Mammary epithelial cell (primary cell): ENCODE measurements around the gene FASTK.

Experiments used
- EZH2 ChIP-seq: IDR thresholded peaks from 2 replicates; pipeline ENCODE4 v1.6.1; 2012; ENCODE audit warnings: low read length, inconsistent platforms, borderline replicate concordance
- TF ChIP-seq, protein P1 (sequence below), 2 donors: IDR thresholded peaks in 1 of 2; conservative IDR thresholded peaks in 1 of 2; 2 replicates each; pipeline ENCODE4 v1.5.1; 2011 to 2012; ENCODE audit warnings: inconsistent platforms in 2 of 2, low read length in 2 of 2, mild to moderate bottlenecking in 2 of 2, control low read depth in 1 of 2, low read depth in 1 of 2; ENCODE audit not compliant: insufficient read depth in 1 of 2; ENCODE audit errors: extremely low read depth in 1 of 2

DNA sequence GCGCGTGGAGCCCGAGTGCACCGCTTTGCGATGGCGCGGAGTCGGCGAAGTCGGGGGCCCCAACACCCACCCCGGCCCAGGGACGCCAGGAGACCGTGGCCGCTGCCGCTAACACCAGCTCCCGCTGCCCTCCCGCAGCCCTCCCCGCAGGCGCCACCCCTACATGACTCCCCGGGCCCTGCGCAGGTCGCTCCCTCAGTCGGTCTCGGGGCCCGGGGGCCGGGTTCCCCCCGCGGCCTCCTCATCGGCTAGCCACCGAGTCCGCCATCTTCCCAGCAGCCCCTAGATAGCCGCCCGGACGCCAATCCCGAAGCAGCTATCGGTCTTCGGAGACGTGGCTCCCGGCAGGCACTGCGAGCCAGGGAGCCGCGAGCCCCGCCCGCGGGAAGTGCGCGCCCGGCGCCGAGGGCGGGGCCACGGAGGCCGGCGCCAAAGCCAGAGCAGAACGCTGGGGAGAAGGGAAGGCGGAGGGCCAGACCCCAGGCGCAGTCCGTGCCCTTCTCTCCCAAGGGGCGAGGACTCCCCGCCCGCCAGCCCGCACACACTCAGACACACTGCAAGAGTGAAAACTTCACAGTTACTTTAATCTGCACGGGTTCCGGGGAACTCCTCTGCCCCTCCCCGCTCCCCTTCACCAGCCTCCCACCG is at the start of gene FASTK:
- TF ChIP-seq, protein P1, sequence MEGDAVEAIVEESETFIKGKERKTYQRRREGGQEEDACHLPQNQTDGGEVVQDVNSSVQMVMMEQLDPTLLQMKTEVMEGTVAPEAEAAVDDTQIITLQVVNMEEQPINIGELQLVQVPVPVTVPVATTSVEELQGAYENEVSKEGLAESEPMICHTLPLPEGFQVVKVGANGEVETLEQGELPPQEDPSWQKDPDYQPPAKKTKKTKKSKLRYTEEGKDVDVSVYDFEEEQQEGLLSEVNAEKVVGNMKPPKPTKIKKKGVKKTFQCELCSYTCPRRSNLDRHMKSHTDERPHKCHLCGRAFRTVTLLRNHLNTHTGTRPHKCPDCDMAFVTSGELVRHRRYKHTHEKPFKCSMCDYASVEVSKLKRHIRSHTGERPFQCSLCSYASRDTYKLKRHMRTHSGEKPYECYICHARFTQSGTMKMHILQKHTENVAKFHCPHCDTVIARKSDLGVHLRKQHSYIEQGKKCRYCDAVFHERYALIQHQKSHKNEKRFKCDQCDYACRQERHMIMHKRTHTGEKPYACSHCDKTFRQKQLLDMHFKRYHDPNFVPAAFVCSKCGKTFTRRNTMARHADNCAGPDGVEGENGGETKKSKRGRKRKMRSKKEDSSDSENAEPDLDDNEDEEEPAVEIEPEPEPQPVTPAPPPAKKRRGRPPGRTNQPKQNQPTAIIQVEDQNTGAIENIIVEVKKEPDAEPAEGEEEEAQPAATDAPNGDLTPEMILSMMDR (conservative IDR thresholded peaks at IDR 0.05 in 1 of 2, IDR thresholded peaks at IDR 0.05 in 1 of 2; ENCODE audit: extremely low read depth in 1 of 2, insufficient read depth in 1 of 2, low read depth in 1 of 2, low read length in 2 of 2) = no peak
- TF ChIP-seq EZH2 = no peak
